GM21825 (cell line): ENCODE measurements around the gene NOS1AP.
"Not testable (repeated sequence)": the region's sequence is repeated elsewhere in the genome, so short reads cannot be mapped to it uniquely, and the experiment has no call there.

Experiments used
- ATAC-seq: cut with Tn5 transposase; IDR thresholded peaks from one replicate; pipeline ENCODE4 v1.9.1; 2021; ENCODE audit warnings: mild to moderate bottlenecking, moderate library complexity; ENCODE audit not compliant: unreplicated experiment

The NOS1AP gene

DNA sequence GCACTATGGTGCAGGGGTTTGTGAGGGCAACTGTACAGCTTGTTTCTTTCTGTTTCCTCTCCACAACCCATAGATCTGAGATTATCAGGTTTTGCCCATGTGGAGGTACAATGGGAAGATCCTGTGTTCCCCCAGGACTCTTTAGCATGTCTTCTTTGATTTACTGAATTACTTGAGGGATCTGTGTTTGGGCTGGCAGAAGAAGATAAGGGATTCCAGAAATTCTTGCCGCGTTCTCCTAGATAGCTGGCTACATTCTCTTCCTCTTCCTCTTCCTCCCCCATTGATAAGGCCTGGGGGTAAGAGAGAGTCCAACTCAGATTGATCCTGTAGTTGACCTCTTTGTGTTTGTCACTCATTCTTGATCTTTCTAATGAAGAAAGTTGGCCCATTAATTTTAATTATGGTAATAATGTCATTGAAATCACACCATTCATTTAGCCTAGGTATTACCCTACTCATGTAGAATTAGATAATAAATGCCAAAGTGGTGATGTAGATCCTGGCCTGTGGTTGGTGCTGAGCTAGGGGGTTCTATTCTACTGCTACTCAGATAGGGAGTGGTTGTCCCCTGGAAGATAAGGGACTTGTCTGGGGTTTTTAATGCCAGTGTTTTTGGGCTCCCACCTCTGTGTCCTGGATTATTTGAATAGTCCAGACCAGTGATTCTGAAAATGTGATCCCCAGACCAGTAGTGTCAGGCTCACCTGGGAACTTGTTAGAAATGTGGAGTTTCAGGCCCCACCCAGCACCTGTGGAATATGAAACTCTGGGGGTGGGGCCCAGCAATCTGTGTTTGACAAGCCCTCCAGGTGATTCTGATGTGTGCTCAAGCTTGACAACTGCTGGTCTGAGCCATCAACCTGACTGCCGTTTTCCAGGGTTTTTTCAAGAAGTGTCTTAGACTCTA is 122.2 kb downstream of the NOS1AP start:
- ATAC-seq, result no peak

DNA sequence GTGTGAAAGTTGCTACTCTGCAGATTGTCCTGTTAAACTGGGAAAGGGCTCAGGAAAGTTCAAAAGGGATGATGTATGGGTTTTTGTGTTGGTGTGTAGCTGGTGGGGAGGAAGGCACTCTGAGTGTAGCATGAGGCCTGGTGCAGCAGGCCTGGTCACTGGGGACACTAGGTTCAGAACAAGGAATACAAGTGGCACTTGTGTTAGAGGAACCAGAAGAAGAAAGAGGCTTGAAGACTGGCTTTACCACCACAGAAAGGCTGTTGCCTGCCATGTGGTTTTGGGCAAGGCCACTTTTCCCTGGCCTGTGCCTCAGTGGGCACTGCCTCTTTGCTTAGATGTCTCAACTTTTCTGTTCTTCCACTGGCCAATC is 122.8 kb downstream of the NOS1AP start:
- no peak for ATAC-seq

DNA sequence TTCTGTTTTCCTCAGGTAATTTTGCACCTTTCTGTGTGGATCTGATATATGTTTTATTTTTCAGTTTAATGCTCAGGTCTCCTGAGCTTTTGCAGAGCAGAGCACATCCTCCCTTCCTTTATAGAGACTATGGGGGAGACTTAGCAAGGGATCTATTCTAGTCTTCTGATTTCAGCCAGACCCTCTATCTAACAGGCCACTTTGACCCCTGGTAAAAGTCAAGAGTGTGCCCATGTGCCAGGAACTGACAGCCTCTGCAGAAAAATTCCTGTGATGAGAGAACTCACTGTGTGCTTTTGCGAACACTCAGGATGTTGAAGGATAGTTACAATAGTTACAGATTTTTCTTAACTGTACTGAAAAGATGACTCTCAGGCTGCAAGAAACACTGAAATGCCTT is 123.3 kb downstream of the NOS1AP start:
- ATAC-seq, result no peak

DNA sequence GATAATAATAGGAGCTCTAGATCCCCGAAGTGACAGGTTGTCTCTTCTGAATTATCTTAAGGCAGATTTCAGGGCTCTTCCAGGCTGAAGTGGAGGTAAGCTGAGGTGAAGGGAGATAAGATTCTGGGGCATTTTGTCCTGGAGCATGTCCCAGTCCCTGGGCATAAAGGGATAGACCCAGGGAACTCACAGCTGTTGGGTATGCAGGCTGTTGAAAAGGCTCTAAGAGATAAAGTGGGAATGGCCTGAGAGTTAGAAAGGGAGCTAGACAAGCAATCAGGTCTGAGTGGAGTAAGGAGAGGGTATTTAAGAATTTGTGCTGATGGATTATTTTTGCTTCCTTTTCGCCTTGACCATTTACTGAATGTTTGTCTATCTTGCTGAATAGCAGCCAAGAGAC is 123.7 kb downstream of the NOS1AP start:
- no peak for ATAC-seq

DNA sequence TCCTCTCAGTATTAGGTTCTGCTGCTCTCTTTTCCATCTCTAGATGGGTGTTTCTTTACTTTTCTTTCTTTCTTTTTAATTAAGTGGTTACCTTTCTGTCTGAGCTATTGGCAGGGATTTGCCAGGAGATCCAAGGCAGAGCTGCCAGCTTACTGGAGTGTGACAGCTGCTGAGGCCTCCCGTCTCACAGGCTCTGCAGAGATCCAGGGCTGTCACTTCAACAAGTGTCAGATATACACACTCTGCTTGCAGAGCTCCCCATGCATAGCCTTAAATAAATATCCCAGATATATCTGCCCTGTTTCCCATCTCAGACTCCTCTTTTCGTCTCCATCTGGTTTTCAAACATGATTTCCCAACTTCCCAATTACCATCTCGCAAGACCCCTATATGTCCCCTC is 124.3 kb downstream of the NOS1AP start:
- ATAC-seq, result no peak

DNA sequence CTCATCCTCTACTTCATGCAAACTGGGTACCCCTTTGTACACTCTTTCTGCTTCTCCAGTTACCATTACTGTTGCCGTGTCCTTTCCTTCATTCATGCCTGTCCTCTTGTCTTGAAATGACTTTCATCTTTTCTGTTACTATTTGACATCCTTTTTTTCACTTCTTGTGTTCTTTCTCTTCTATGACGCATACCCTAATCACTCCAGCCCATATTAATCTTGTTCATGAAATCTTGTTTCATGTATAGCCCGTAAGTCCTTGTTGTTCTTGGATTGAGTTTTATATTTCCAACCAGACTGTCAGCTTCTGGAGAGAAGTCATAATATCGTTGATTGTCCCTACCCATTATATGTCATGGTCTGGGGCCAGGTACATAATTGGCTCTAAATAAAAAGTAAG is 126.1 kb downstream of the NOS1AP start:
- ATAC-seq, result no peak

DNA sequence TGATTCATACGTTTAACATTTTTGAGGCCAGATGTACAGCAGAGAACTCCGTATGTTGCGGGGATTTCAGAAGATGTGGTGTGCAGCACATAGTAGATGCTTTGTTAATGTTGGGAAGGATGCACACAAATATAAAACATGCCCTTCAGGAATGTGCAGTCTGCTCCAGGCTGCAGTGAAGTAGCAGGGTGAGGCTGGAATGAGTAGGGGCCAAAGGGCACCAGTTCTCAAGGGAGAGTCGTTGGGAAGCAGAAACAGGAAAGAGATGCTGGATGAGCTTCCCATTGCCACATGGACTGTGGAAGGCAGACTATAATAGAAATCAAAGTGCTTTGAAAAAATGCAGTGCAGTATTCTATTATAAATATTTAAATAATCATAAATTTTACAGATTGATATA is 126.9 kb downstream of the NOS1AP start:
- no peak for ATAC-seq

DNA sequence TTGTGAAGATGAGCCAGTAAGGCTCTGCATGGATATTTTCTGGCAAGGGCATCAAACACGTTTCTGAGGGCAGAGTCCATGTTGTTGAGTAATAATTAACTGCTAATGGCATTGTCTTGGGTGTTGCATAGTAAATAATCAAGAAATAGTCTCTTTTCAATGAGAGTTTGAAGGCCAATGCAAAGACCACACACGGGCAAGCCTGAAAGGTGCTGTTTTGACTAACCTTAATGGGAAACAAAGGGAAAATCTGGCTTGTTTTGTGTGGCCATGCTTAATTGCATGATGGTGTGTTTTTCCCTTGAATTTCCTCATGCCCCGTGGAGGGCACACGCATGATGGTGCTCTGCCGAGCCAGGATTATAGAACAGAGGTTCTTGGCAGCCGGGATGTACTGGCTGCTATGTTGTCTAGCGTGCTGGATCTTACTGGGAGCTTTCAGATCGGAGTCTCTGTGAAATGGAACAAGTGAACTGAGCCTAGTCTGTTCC is 127.6 kb downstream of the NOS1AP start:
- no peak for ATAC-seq

DNA sequence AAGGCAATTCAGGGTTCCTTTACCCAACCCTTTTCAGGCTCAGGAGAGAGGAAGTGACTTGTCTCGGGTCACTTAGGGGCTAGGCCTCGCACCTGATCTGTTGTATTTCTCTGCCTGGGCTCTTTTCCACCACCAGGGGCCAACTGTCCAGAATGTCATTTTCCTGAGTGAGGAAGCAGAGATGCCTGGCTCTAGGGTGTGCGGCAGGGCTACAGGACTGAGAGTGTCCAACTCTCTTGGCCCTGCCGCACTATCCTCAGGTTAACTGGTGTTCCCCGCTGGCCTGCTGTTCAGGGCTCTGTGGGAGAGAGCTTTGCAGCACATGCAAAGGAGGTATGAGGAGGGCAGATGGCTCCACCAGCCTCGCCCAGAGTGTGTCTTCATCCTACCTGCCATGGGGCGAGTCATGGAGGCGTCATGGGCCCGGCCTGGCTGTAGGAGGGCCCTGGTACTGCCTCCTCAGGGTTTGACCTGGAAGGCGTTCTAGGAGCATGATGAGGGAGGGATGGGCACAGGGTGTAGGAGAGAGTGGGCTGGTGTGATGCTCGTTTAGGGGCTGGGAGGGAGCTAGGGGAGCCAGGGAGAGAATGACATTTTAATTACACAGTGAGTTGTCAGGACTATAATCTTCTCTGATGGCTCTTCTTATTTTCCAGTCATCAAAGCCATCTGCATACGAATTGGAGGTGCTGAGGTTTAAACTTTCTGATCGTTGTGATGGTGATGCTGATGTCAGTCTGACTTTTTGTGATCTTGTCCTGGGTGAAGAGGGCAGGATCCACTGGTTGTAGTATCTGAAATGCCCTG is 128.3 kb downstream of the NOS1AP start:
- no peak for ATAC-seq

DNA sequence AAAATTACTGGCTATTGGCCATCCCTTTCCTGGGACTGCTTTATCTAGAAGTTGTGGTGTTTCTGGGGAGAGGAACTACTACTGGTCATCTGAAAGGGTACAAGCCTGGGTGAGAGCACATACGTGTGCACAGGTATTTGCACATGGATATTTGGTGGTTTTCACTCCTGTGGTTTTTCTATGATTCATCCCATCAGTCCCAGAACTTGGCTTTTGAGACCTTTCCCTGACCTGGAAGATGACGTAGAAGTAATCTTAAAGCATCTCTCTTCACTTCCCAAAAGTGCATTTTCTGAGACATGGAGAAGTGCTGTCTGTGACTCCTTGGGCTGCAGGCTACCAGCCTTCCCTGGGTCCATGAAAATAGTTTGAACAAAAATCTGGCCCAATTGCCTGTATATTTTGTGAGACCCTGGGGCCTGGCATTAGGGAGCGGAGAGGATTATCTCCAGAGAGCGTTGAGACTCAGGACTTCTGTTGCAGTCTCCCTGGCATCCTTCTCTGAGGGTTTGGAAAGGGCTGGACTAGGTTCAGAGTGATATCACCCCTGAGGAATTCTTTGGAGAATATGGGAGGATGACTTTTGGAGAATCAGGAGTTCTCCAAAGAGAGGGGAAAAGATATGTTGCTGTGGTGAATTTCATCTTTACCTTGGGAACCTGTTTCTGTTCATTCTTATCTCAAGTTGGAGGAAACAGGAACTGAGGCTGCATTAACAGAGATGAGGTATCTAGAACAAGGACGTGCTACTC is 130.8 kb downstream of the NOS1AP start:
- ATAC-seq, result no peak

DNA sequence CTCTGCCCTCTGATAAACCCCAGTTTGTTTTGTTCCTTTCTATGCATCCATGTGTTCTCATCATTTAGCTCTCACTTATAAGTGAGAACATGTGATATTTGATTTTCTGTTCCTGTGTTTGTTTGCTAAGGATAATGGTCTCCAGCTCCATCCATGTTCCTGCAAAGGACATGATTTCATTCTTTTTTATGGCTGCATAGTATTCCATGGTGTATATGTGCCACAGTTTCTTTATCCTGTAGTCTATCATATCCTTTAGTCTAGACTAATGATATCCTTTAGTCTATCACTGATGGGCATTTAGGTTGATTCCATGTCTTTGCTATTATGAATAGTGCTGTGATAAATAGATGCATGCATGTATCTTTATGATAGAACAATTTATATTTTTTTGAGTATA is 131.6 kb downstream of the NOS1AP start:
- ATAC-seq, result not testable (repeated sequence)

DNA sequence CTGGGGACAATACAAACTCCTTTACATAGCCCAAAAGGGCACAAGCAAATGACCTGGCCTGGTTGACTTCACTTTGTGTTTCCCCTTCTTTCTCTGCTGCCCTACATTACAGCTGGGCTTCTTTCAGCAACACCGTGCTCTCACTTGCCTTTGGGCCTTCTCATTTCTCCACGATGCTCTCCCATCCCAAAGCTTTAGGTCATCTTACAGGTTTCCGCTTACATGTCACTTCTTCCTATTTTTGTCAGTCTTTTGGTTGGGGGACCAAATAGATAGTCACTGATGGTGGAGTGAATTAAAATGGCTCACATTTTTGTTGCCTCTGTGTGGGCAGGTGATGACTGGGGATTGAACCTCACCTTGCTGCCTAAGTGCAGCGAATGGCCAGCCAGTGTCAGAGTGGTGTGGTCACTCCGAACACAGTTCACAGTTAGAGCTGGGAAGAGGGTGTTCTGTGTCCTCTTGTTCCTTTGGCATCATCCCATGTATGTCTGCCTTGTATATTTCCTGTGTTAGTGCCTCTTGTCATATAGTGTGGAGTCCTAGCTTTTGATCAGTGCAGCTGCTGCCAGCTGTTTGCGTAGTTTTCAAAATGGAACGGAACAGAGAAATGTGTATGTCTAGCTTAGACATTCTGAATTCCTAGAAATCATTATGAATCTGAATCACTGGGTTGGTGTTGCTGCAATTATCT is 134.8 kb downstream of the NOS1AP start:
- ATAC-seq, result no peak

DNA sequence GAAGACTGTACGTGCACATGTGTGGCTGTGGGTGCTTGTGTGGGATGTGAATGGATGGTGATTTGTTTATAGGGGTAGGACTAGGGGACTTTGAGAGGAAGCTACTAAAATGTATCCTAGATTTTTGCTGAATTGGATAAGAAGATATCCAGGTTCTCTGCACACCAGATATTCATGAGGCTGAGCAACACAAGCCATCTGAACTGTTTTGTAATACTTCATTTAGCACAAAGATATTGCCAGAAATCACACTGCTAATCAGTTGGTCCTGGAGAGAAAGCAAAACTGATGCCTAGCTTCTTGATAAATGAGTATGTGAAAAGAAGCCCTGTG is 135.3 kb downstream of the NOS1AP start:
- ATAC-seq, result no peak

DNA sequence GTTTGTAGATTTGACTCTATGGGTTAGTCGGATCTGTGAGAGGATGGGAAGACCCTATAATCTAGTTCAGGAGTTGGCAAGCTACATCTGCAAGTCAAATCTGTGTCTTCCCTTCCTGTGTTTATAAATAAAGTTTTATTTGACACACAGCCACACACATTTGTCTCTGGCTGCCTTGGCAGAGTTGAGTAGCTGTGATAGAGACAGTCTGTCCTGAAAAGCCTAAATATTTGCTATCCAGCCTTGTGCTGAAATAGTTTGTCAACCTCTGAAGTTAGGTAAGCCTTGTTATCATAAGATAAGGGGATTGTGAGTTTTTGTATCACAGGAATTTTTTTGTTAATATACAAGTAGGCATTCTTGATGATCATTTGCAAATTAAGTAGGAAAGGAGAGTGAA is 136.8 kb downstream of the NOS1AP start:
- ATAC-seq, result no peak

DNA sequence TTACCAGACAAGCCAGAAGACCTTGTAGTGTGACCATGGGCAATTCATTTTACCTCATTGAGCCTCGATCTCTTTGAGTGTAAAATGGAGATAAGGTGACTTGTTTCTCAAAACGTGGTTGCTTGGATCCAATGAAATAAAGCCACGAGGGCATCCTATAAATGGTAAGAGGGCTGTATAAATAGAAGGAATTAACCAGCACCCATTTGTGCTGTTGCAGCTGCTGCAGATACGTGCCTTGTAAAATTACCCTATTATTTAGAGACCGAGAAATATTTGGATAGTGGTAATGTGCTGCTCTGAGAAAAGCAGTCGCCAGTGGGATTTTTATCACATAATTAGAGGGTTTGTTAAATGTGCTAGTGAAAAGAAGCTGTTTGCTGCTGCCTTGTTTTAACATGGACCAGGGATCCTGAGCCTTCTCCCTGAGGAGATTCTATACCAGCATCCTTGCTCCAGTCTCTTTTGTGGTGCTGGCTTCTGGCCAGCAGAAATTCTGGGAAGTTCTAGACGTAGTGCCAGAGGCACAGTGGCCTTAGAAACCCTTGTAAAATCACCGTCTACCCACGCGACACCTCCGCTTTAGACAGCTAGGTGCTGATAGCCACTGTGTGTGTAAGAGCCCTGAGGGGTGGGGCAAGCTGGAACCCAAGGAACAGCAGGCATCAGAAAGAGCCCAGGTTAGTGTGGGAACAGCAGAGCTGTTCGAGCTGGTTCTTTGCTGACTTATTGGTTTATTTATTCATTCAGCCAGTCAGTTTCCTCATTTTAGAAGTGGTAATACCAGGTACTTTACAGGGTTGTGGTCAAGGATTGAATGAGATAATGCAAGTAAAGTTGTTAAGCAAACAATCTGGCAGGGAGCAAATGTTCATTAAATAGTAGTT is 137.5 kb downstream of the NOS1AP start:
- no peak for ATAC-seq

DNA sequence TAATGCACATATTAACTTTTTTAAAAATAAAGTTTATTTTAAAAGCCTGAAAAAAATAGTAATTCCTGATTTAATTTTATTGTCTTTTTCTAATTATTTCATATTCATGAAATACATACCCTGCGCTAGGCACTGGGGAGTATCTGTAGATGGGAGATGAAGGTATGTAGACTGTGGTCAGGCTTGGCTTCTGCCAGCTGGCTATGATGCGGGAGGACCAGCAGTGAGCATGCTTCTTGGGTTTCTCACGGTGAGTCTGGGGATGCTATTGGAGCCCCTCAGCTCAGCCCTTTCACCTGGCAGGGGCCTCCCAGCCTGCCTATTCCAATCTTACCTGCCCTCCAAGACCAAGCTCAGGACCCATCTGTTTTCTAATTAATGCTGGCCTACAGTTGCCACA is 138.4 kb downstream of the NOS1AP start:
- no peak for ATAC-seq

DNA sequence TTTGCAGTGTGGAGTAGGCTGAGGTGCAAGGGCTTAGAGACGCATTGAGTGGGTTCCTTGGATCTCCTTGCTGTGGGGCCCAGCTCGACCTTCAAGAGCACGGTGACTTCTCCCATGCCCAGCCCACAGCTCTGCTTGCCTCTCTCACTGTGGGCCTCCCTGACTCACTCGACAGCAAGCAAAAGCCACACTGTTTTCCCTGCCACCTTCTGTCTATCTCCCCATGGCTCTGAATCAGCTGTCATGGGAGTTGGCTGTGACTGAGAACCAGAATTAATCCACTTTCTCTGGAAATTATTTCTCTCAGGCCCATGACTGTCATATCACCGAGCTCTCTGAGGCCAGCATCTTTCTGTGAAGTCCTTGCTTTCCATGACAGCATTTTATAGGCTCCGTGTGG is 140.7 kb downstream of the NOS1AP start:
- no peak for ATAC-seq

DNA sequence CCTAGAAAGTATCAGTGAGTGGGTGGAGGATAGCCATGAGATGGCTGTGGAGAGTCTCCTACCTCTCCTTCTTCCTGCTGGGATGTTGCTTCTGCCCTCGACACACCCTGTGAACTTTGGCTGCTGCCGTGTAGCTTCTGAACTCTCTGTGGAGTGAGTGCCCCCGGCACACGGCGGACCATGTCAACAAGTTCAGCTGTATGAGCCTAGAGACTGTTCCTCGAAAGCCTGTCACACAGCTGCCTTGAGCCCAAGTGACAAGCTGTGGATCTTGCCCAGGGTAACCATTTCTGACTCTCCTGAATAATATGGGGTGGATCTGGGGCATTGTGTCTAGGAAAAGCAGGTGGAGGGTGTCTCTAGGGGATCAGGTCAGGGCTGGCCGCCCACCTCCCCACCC is 143.2 kb downstream of the NOS1AP start:
- ATAC-seq, result no peak

DNA sequence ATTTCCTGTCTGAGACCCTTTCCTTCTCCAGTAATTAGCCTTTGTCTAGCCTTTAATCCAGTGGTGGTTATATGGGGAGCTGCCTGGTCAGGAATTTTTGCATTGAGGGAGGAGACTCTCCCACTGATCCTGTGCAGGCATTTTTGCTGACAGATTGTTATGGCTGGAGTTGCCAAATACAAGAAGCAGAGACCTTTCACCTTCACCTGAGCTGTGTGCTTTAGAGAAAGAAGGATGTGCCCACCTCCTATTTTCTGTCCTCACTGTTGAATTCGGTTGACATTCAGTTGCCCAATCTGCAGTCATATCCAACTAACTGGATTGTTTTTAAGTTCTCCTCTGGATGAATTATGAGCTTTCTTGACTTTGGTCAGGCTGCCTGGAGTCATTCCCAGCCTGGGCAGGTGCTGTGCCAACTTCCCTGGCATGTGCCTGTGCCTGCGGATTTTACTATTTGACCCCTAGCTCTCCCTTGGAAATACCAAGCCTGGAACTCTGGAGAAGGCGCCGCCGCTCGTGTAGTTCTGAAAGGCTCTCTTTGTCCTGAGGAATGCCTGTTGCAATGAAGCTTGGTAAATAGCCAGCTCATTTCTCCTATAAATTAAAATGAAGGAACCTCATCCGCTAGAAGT is 143.9 kb downstream of the NOS1AP start:
- ATAC-seq, result no peak
